ENCODE measurements around the gene CIBAR2. TPM values are rescaled to one million over a fixed set of nuclear protein-coding genes. Genes with fewer than 3 reads are reported as not detected.

CIBAR2 gene
- total and polyA plus RNA-seq, 9 of the 15 experiments (the other 6 are each of a cell fraction or from before 2014, with no cell fraction given), result not detected

- TF ChIP-seq MBD1 (CRISPR knock-in tag; IDR thresholded peaks at IDR 0.05) (no peak), TCF3 (CRISPR knock-in tag; IDR thresholded peaks at IDR 0.05) (no peak), HDAC2 (IDR thresholded peaks at IDR 0.05) (peak; percentile 97), ZNF408 (CRISPR knock-in tag; IDR thresholded peaks at IDR 0.05; ENCODE audit: low read depth) (no peak), FOXK2 (conservative IDR thresholded peaks at IDR 0.05 in 1 of 2, IDR thresholded peaks at IDR 0.05 in 1 of 2; ENCODE audit: low read depth in 2 of 2) (peak; percentile 14 to 55; a peak in 2 of 4 replicates), EP400 (IDR thresholded peaks at IDR 0.05) (no peak; the same call in 1 of the 2 replicates), GABPB1 (CRISPR knock-in tag; IDR thresholded peaks at IDR 0.05) (peak; percentile 55; the same call in 1 of the 2 replicates), CC2D1A (IDR thresholded peaks at IDR 0.05) (peak; percentile 90), POLR2A (conservative IDR thresholded peaks at IDR 0.05) (no peak), ZNF778 (CRISPR knock-in tag; IDR thresholded peaks at IDR 0.05) (no peak), NR3C1 (CRISPR knock-in tag; IDR thresholded peaks at IDR 0.05) (no peak), ARID1B (IDR thresholded peaks at IDR 0.05) (peak; percentile 53; the same call in 1 of the 2 replicates), TRIM25 (IDR thresholded peaks at IDR 0.05; ENCODE audit: borderline replicate concordance) (0 out of 2 replicates have a peak, but pooled peaks have one; percentile 42), CHD7 (IDR thresholded peaks at IDR 0.05; ENCODE audit: low read depth, low read length) (no peak), HDGF (IDR thresholded peaks at IDR 0.05) (no peak)
Observed at GRCh38 chr16:85114909-85115567, 2.8 kb upstream of the CIBAR2 start (continued).

Data from K562 (cell line).